Retinal pigment epithelial cell (primary cell): ENCODE results near the gene B4GALT4.
"Not testable (repeated sequence)": the region's sequence is repeated elsewhere in the genome, so short reads cannot be mapped to it uniquely, and the experiment has no call there.

Experiments
- DNase-seq: peaks from one replicate; pipeline ENCODE4 v3.0.0-alpha.2; 2010; ENCODE audit warnings: low read depth
- H3K4me3 ChIP-seq: 2 replicates; pipeline ENCODE4 v1.5.1; 2011; ENCODE audit warnings: mild to moderate bottlenecking, low read length, control low read depth, moderate library complexity
- TF ChIP-seq, protein P1 (sequence below): conservative IDR thresholded peaks from 2 replicates; pipeline ENCODE4 v1.5.1; 2011; ENCODE audit warnings: low read depth, low read length, control low read depth, inconsistent platforms

Gene B4GALT4

DNA sequence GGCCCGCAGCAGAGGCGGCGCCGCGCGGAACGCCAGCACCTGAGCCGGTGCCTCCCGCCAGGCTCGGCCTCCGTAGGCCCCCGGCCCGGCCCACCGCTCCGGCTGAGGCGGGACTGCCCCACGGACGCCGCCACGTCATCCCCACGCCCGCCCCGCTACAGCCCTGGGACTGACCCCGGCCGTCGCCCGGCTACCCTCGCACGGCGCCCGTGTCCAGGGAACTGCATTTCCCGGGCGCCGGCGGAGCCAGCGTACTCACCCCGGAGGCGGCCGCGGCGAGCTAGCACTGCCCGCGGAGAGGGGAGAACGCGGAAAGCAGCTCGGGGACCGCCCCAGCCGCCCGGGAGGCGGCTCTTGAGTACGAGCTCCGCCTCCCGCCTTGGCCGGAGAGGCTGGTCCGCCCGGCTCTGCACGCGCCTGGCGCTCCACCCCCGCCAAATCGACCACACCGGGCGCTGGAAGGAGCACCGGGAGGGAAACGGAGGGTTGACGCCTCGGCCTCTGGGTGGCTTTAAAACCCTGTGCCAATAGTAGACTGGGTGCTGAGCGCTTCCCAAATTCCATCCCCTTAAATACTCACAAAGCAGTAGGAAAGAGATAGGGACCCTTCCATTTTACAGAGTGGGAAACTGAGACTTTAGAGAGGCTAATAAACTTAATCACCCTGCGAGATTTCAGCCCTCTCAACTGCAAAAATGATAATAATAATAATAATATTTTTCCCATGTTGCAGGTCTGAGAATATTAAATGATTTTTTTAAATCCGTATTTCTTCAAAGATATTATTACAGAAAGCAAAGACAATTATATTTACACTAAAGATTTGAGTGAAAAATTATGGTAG is at the start of gene B4GALT4:
TSS of gene B4GALT4 (minus strand) at position 288 of the 844 bp plus-strand sequence. CDS start 10,779 bp downstream, outside the sequence.
- DNase-seq = peak; percentile 48
- H3K4me3 ChIP-seq = peak within 1 kb of the TSS; percentile 74
- TF ChIP-seq, protein P1, sequence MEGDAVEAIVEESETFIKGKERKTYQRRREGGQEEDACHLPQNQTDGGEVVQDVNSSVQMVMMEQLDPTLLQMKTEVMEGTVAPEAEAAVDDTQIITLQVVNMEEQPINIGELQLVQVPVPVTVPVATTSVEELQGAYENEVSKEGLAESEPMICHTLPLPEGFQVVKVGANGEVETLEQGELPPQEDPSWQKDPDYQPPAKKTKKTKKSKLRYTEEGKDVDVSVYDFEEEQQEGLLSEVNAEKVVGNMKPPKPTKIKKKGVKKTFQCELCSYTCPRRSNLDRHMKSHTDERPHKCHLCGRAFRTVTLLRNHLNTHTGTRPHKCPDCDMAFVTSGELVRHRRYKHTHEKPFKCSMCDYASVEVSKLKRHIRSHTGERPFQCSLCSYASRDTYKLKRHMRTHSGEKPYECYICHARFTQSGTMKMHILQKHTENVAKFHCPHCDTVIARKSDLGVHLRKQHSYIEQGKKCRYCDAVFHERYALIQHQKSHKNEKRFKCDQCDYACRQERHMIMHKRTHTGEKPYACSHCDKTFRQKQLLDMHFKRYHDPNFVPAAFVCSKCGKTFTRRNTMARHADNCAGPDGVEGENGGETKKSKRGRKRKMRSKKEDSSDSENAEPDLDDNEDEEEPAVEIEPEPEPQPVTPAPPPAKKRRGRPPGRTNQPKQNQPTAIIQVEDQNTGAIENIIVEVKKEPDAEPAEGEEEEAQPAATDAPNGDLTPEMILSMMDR = no peak

DNA sequence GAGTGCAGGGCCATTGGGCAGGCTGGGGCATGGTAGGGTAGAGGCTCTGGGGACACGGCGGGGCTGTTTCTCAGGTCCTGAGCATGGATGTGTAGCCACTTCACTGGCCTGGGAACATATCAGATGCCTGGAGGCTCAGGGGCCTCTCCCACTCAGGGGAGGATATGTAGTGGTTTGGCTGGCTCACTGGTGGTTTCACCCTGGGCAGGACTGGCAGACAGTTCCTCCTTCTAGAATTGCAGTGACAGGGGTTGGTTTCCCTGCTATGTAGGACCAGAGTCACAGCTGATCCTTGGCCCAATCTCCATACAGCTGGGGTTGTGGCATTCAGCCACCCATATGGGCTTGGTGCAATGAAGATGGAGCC is 48.7 kb upstream of the B4GALT4 start:
- no peak overlapping the region for H3K4me3 ChIP-seq
- DNase-seq = no peak
- TF ChIP-seq, protein P1 = no peak

DNA sequence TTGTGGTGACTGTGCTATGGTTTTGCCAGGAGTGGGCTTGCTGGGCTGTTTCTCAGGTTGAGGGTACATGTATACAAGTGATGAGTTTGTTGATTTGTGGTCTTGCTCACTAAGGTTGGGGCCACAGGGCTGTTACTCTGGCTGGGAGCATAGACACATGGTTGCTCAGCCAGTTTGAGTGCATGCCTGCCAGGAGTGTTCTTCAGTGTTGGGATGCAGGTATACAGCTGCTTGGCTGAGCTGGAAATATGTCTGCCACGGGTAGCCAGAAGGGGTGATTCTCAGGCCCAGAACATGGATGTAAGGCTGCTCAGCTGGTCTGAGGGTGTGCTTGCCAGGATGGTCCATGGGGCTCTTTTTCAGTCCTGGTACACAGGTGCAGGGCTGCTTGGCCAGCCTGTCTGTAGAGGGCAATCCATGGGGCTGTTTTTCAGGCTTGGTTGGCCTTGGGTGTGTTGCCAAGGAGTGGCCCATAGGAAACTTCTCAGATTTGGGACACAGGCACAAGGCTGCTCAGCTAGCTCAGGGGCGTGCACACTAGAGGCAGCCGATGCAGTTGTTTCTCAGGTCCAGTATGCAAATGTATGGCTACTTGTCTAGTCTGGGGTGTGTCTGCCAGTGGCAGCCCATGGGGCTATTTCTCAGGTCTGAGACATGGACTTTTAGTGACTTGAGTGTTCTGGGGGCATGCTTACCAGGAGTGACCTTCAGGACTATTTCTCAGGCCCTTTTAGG is 48.2 kb upstream of the B4GALT4 start:
- no peak overlapping the region for H3K4me3 ChIP-seq
- TF ChIP-seq, protein P1 = no peak
- no peak for DNase-seq

DNA sequence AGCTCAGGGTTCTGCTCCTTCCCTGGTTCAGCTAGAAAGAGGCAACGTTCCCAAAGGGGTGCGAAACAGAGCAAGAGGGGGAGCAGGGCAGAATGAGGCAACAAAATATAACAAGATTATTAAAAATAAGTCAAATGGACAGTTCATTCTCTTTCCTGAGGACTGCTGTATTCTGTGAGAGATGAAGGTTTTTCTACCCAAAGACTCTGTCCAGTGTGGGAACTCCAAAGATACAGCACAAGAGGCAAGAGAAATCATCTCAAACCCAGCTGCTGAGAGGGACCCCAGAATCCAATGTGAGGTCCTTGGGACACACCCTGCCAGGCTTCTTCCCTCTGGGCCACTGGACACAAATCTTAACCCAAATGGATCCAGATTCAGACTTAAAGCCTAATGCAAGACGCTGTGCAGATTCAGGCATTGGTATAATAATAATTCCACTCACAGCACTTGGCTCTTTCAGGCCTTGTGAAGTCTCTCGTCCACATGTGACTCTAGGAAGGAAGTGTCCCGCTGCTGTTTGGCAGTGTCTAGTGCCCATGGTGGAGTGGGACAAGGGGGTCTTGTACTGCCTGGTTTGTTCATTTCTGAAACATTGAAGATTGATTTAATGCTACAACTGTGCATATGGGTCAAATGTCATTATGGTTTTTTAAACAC is 39.0 kb upstream of the B4GALT4 start:
- no peak overlapping the region for H3K4me3 ChIP-seq
- no peak for DNase-seq
- TF ChIP-seq, protein P1 = no peak

DNA sequence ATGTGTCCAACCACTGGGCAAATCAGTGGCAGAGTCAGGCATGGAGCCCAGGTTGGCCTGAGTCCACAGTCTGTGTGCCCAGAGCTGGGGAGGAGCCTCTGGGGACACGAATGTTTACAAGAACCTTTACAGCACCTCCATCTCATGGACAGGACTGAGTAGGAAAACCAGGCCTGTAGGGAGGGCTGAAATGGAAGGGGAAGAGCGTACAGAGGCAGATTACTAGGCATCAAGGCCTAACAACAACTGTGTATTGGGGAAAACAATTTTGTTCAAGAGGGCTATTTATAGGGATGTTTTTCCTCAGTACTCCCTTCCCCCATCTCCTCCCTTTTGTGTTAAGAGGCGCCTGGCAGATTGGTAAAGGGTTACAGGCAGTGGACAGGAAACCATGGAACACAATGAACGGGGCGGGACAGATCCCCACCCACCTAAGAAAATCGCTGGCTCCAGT is 38.5 kb upstream of the B4GALT4 start:
- H3K4me3 ChIP-seq = no peak overlapping the region
- no peak for DNase-seq
- TF ChIP-seq, protein P1 = no peak

DNA sequence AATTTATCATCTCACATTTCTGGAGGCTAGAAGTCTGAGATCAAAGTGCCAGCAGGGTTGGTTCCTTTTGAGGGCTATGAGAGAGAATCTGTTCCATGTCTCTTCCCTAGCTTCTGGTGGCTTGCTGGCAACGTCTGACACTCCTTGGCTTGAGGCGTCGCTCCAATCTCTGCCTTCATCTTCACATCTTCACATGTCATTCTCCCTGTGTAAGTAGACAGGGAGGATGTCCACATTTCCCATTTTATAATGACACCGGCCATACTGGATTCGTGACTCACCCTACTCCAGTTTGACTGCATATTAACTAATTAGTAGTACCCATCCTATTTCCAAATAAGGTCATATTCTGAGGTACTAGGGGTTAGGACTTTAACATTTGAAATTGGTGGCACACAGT is 36.0 kb upstream of the B4GALT4 start:
- TF ChIP-seq, protein P1 = no peak
- no peak overlapping the region for H3K4me3 ChIP-seq

DNA sequence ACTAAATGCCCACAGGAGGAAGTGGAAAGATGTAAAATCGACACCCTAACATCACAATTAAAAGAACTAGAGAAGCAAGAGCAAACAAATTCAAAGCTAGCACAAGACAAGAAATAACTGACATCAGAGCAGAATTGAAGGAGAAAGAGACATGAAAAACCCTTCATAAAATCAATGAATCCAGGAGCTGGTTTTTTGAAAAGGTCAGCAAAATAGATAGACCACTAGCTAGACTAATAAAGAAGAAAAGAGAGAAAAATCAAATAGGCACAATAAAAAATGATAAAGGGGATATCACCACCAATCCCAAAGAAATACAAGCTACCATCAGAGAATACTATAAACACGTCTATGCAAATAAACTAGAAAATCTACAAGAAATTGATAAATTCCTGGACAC is 29.5 kb upstream of the B4GALT4 start:
- not testable (repeated sequence) for H3K4me3 ChIP-seq, DNase-seq

More for the DNA sequence above, 36.0 kb upstream of the B4GALT4 start:
- no peak for DNase-seq
